ENCODE results near the gene ZNF175.

The ZNF175 gene

GRCh38 chr19:51632126-51632525, 61.0 kb downstream of the ZNF175 start:
- DNase-seq = no peak

DNA sequence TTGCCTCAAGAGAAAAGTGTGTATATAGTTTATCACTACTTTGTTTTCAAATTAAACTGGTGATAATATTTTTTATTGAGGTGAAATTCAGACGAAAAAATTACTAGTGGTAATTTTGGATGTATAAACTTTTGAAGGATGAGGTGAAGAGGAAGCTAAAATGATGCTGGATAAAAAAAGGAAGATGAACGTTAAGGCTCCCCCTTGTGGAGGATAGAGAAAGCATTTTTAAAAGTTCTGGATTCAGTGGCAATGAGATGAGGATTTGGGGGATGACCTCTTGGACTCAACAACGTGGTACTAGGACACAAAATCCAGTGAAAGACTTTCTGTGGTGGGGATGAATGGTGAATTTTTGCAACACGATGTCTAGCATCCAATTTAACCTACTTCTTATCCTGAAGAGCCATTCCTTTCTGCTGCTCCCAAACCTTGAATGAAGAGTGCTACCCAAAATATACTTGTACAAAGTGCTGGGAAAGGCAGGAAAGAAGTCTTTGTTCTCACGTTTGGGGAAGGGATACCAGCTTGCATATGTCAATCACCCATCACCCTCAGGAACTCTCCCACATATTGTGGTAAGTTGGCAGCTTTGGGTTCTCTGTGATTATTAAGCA, 66.4 kb downstream of the ZNF175 start:
- DNase-seq = no peak

- DNase-seq = no peak
Measured at GRCh38 chr19:51639916-51640315, 68.8 kb downstream of the ZNF175 start.

GRCh38 chr19:51640386-51640785, 69.3 kb downstream of the ZNF175 start:
- no peak for DNase-seq

DNA sequence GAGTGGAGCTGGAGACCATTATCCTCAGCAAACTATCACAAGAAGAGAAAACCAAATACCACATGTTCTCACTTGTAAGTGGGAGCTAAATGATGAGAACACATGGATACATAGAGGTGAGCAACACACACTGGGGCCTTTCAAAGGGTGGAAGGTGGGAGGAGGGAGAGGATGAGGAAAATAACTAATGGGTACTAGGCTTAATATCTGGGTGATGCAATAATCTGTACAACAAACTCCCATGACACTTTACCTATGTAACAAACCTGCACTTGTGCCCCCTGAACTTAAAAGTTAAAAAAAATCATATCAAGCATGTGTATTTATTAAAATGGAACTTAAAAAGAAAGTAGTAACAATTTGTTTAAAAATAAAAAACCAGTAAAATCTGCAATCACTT, 70.6 kb downstream of the ZNF175 start:
- DNase-seq = no peak

All from MV-4-11 (cell line).